B cell (primary cell): ENCODE results near the gene CYP27B1. TPM values are rescaled to one million over a fixed set of nuclear protein-coding genes. Genes with fewer than 3 reads are reported as not detected.

Source experiments
- ATAC-seq: fragments of 200-7000 bp; cut with Tn5 transposase; one replicate; pipeline ENCODE4 v1.10.0; 2021; ENCODE audit warnings: low read depth, mild to moderate bottlenecking, moderate number of reproducible peaks, moderate library complexity
- CTCF ChIA-PET: fragments of 350-600 bp; sonication (Branson Sonifier 250); formaldehyde crosslinking; loops from one replicate; lab custom pipeline; 2021; ENCODE audit warnings: antibody characterized with exemption, inconsistent platforms; lab: Charles Lee
- POLR2A ChIA-PET: fragments of 350-600 bp; sonication (Branson Sonifier 250); formaldehyde crosslinking; loops from one replicate; lab custom pipeline; 2021; ENCODE audit warnings: antibody characterized with exemption; lab: Charles Lee
- DNase-seq: peaks from one replicate; pipeline ENCODE4 v3.0.0; 2013
- H2AFZ ChIP-seq: 2 replicates; pipeline ENCODE4 v1.6.1; 2012; ENCODE audit warnings: mild to moderate bottlenecking, low read depth, low read length; ENCODE audit not compliant: insufficient read depth, poor library complexity, severe bottlenecking
- H3K27ac ChIP-seq, 2 donors: 1 replicate in 1 of 2; 2 replicates in 1 of 2; pipeline ENCODE4 v1.5.1; 2012 to 2013; ENCODE audit warnings: low read length in 2 of 2, mild to moderate bottlenecking in 2 of 2, moderate library complexity in 1 of 2
- H3K27me3 ChIP-seq, 4 experiments: fragments of 200-600 bp in 1 of 4; sonication (generic) in 1 of 4; replicated peaks in 1 of 4; 1 replicate in 2 of 4; 2 replicates in 2 of 4; pipeline versions ENCODE4 v1.6.1 to v1.7.0; 2013 to 2016; ENCODE audit warnings: low read length in 3 of 4, mild to moderate bottlenecking in 2 of 4, mixed read lengths in 1 of 4, moderate library complexity in 1 of 4; ENCODE audit not compliant: insufficient read depth in 4 of 4, control insufficient read depth in 3 of 4; ENCODE audit errors: control extremely low read depth in 1 of 4
- H3K36me3 ChIP-seq, 2 experiments: replicated peaks in 1 of 2; 1 replicate in 1 of 2; 2 replicates in 1 of 2; pipeline versions ENCODE4 v1.6.1 to v1.7.1; 2013; ENCODE audit warnings: low read length in 1 of 2; ENCODE audit not compliant: insufficient read depth in 2 of 2, control insufficient read depth in 1 of 2; ENCODE audit errors: control extremely low read depth in 1 of 2, extremely low read depth in 1 of 2
- H3K4me1 ChIP-seq, 2 donors: fragments of 200-600 bp in 1 of 2; sonication (generic) in 1 of 2; 1 replicate in 1 of 2; 2 replicates in 1 of 2; pipeline versions ENCODE4 v1.5.1 to v1.6.1; 2013 to 2017; ENCODE audit warnings: low read length in 2 of 2; ENCODE audit not compliant: control insufficient read depth in 2 of 2, insufficient read depth in 2 of 2
- H3K4me2 ChIP-seq: replicated peaks from 2 replicates; pipeline ENCODE3; 2012; ENCODE audit warnings: mild to moderate bottlenecking, low read depth, low read length; ENCODE audit not compliant: poor library complexity, severe bottlenecking
- H3K4me3 ChIP-seq, 5 experiments: fragments of 200-600 bp in 1 of 5; sonication (generic) in 1 of 5; 1 replicate in 3 of 5; 2 replicates in 2 of 5; pipeline versions ENCODE4 v1.5.1 to v1.7.0; 2011 to 2016; ENCODE audit warnings: low read length in 4 of 5, mild to moderate bottlenecking in 4 of 5, low read depth in 2 of 5, control low read depth in 1 of 5, moderate library complexity in 1 of 5; ENCODE audit not compliant: insufficient read depth in 1 of 5; ENCODE audit errors: control extremely low read depth in 1 of 5, extremely low read depth in 1 of 5
- H3K79me2 ChIP-seq: fragments of 200-600 bp; sonication (generic); one replicate; pipeline ENCODE4 v1.6.0; 2016; ENCODE audit warnings: low read length; ENCODE audit not compliant: control insufficient read depth, insufficient read depth
- H3K9ac ChIP-seq: fragments of 200-600 bp; sonication (generic); 2 replicates; pipeline ENCODE4 v1.6.1; 2017; ENCODE audit warnings: mild to moderate bottlenecking, low read length, moderate library complexity
- H3K9me3 ChIP-seq, 3 donors: one replicate each; pipeline versions ENCODE4 v1.6.1 to v1.7.1; 2013; ENCODE audit warnings: low read length in 2 of 3; ENCODE audit not compliant: control insufficient read depth in 2 of 3, insufficient read depth in 1 of 3; ENCODE audit errors: control extremely low read depth in 1 of 3
- H4K20me1 ChIP-seq: 2 replicates; pipeline ENCODE4 v1.6.0; 2012; ENCODE audit warnings: mild to moderate bottlenecking, low read length; ENCODE audit not compliant: insufficient read depth, control insufficient read depth, poor library complexity, severe bottlenecking
- H3K27ac Mint-ChIP-seq: one replicate; pipeline ENCODE4 v1.8.0; 2021; ENCODE audit warnings: mixed read lengths
- H3K27me3 Mint-ChIP-seq: one replicate; pipeline ENCODE4 v1.8.0; 2021; ENCODE audit warnings: mixed read lengths
- H3K4me1 Mint-ChIP-seq: one replicate; pipeline ENCODE4 v1.8.0; 2021; ENCODE audit warnings: mixed read lengths
- H3K4me3 Mint-ChIP-seq: one replicate; pipeline ENCODE4 v1.8.0; 2021; ENCODE audit warnings: mixed read lengths
- H3K9me3 Mint-ChIP-seq: one replicate; pipeline ENCODE4 v1.8.0; 2022; ENCODE audit warnings: mixed read lengths; ENCODE audit not compliant: insufficient read depth
- EZH2 ChIP-seq: IDR thresholded peaks from 2 replicates; pipeline ENCODE4 v1.6.1; 2012; ENCODE audit warnings: borderline replicate concordance, low read depth, mild to moderate bottlenecking, moderate library complexity, low read length; ENCODE audit not compliant: insufficient read depth, poor library complexity, severe bottlenecking
- WGBS: methylation state at CpG from one replicate; pipeline ENCODE4 v1.1.5; 2013; ENCODE audit warnings: missing lambda C conversion rate; ENCODE audit not compliant: insufficient coverage; 5-methylcytosine and 5-hydroxymethylcytosine counted together
- intact Hi-C: fragments of 100-400 bp; cut with micrococcal nuclease; formaldehyde crosslinking; loops from one replicate; pipeline ENCODE4 v1.10.0; 2022
- polyA plus RNA-seq: library from polyadenylated mRNA; depleted of rRNA; stranded (reverse); fragments of >200 nt; gene quantifications from 2 replicates; pipeline ENCODE4 v1.2.3, GENCODE V29; 2012
- total RNA-seq, 2 donors: library from RNA; stranded (reverse); fragments of 120-200 nt in 1 of 2; gene quantifications; 1 replicate in 1 of 2; 2 replicates in 1 of 2; pipeline versions ENCODE4 v1.2.3 to v1.2.4, GENCODE V29; 2013 to 2022
- TF ChIP-seq, protein P1 (sequence below): fragments of 200-600 bp; IDR thresholded peaks from one replicate; pipeline ENCODE4 v1.8.0; 2022; ENCODE audit warnings: antibody characterized with exemption, mild to moderate bottlenecking

The CYP27B1 gene
- total and polyA plus RNA-seq, 2 donors (not counting 1 experiment from before 2014, with no cell fraction given) = 0.66 to 0.79 TPM

DNA sequence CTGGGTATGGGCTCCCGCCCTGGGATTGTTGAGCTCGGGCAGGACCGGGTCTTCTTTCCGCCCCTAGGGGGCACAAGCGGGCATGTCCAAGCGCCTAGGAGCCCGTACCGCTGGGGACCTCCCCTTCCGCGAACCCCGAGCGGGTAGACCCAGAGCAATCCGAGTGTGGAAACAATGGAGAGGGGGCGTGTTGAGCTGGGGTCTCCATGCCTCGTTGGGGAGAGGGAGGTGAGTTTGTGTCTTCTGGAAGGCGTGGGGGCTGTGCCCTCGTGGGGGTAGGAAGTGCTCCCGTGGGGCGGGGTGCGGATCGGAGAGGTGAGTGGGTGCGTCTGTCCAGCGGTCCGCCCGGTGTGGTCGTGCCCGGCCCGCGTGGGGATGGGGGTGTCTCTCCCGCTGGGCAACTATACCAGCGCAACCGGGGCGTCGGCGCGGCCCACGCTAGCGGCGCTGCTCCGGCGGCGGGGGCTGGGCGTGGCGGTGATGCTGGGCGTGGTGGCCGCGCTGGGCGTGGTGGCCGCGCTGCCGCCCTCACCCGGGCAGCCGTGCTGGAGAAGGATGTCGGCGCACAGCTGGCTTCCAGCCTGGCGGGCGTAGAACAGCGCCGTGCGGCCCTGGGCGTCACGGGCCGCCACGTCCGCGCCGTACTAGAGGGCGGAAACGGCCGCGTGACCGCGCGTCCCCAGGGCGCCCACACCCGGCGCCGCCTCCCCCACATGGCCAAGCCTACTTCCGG, 40.6 kb downstream of the CYP27B1 start:
- intact Hi-C loops = no loop called here
- Mint-ChIP-seq H3K4me3 (peak overlapping the region; percentile 44), H3K27ac (peak overlapping the region; percentile 46), H3K4me1 (peaks cover 16% of the 10 kb centered on the region), H3K27me3 (no peaks in the 10 kb centered on the region), H3K9me3 (no peaks in the 10 kb centered on the region)
- TF ChIP-seq, protein P1, sequence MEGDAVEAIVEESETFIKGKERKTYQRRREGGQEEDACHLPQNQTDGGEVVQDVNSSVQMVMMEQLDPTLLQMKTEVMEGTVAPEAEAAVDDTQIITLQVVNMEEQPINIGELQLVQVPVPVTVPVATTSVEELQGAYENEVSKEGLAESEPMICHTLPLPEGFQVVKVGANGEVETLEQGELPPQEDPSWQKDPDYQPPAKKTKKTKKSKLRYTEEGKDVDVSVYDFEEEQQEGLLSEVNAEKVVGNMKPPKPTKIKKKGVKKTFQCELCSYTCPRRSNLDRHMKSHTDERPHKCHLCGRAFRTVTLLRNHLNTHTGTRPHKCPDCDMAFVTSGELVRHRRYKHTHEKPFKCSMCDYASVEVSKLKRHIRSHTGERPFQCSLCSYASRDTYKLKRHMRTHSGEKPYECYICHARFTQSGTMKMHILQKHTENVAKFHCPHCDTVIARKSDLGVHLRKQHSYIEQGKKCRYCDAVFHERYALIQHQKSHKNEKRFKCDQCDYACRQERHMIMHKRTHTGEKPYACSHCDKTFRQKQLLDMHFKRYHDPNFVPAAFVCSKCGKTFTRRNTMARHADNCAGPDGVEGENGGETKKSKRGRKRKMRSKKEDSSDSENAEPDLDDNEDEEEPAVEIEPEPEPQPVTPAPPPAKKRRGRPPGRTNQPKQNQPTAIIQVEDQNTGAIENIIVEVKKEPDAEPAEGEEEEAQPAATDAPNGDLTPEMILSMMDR = no peak
- no peak for TF ChIP-seq EZH2
- WGBS = 98% methylated on average over 70 of the region's 79 CpGs
- H3K27ac ChIP-seq = no peak overlapping the region
- peak overlapping the region in 2 of 5 experiments; percentile 10 to 43 for H3K4me3 ChIP-seq
- H2AFZ ChIP-seq = no peak overlapping the region
- no peaks in the 10 kb centered on the region for H3K79me2 ChIP-seq
- no peaks in the 10 kb centered on the region for H3K27me3 ChIP-seq
- DNase-seq (no peak), ATAC-seq (peak; percentile 31)
- H3K4me2 ChIP-seq = peak overlapping the region; percentile 22
- peaks cover 0 to 7% (median 0%) of the 10 kb centered on the region in 3 donors for H3K9me3 ChIP-seq
- H3K4me1 ChIP-seq = peaks cover 8 to 16% of the 10 kb centered on the region in 2 donors
- peak overlapping the region; percentile 15 for H3K9ac ChIP-seq
- H4K20me1 ChIP-seq = peaks cover 7% of the 10 kb centered on the region
- ChIA-PET POLR2A (interaction anchor here (0.6 kb wide), 1 partner anchor 1795 kb away, joined by 4 read pairs; no protein-coding TSS in a partner anchor), CTCF (no interaction called here)
- H3K36me3 ChIP-seq = peaks cover 0 to 52% of the 10 kb centered on the region in 2 experiments

DNA sequence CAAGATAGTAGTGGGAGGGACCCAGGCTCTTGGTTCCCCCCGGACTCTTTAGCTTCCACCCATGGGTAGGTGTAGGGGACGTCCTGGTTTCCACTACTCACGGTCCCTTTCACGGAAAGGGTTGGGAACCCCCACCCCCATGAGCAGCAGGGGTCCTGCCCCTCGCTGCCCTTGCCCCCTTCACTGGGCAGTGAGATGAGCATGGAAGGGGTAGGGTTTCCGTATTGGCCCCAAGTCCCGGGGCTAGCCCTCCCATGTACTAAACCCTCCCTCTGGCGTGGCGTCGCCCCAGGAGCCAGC, 41.1 kb downstream of the CYP27B1 start:
- no peak overlapping the region for H3K27ac Mint-ChIP-seq
- Histone ChIP-seq H4K20me1 (peaks cover 7% of the 10 kb centered on the region), H3K27ac (no peak overlapping the region), H3K4me2 (peak overlapping the region; percentile 22), H3K79me2 (no peaks in the 10 kb centered on the region), H3K36me3 (peaks cover 0 to 52% of the 10 kb centered on the region in 2 experiments), H3K9me3 (peaks cover 0 to 7% (median 0%) of the 10 kb centered on the region in 3 donors), H3K4me1 (peaks cover 8 to 16% of the 10 kb centered on the region in 2 donors), H3K4me3 (peak overlapping the region in 2 of 5 experiments; percentile 10 to 43), H3K27me3 (no peaks in the 10 kb centered on the region), H3K9ac (peak overlapping the region; percentile 15), H2AFZ (no peak overlapping the region)
- DNase-seq = no peak
- TF ChIP-seq, protein P1 = no peak
- no peak for TF ChIP-seq EZH2
- H3K4me3 Mint-ChIP-seq = no peak overlapping the region
- H3K4me1 Mint-ChIP-seq = peaks cover 16% of the 10 kb centered on the region
- H3K27me3 Mint-ChIP-seq = no peaks in the 10 kb centered on the region
- no peaks in the 10 kb centered on the region for H3K9me3 Mint-ChIP-seq
- ChIA-PET CTCF (no interaction called here), POLR2A (interaction anchor here (0.6 kb wide), 1 partner anchor 1794 kb away, joined by 4 read pairs; no protein-coding TSS in a partner anchor)
- intact Hi-C loops = no loop called here
- 100% methylated on average over 3 of the region's 10 CpGs for WGBS
- ATAC-seq = no peak
